A549 treated with dexamethasone at 1 μM for 4 hours (cell line): ENCODE measurements around the gene SCNN1G. TPM values are rescaled to one million over a fixed set of nuclear protein-coding genes. Genes with fewer than 3 reads are reported as not detected.

Experiments used
- total RNA-seq: library from RNA; stranded (reverse); fragments of 200-300 nt; extraction: Qiagen RNA extraction; gene quantifications from 5 replicates; pipeline ENCODE4 v1.2.3, GENCODE V29; 2022

The SCNN1G gene
- 2.3 to 3.3 TPM (median 3.1 TPM) in 5 replicates for total RNA-seq

GRCh38 chr16:23182679-23183542 is at the start of gene SCNN1G:
Gene SCNN1G, plus strand, starts transcription at chr16:23182745. Its CDS starts 3,527 bp downstream, at chr16:23186272.

GRCh38 chr16:23149267-23149992 is 33.1 kb upstream of the SCNN1G start, which contains the start of gene USP31:
Gene USP31, minus strand, starts transcription at chr16:23149452. Its CDS starts 182 bp downstream, at chr16:23149270.

Other genes starting within 250 kb of the SCNN1G start
- gene USP31, start 33.3 kb upstream of the SCNN1G start, total RNA-seq: 11.9 to 18.9 TPM (median 17.3 TPM) in 5 replicates
- 0.50 to 0.86 TPM (median 0.67 TPM) in 5 replicates for gene SCNN1B, start 119.6 kb downstream of the SCNN1G start, total RNA-seq